SK-MEL-5 (cell line): ENCODE data around the gene CCDC71L. TPM values are rescaled to one million over a fixed set of nuclear protein-coding genes. Genes with fewer than 3 reads are reported as not detected.

Source experiments
- DNase-seq: peaks from one replicate; pipeline ENCODE4 v3.0.0-alpha.2; 2016; ENCODE audit warnings: low read depth, low spot score
- in situ Hi-C: cut with HindIII; loops from 2 replicates; pipeline ENCODE4 v1.10.0; 2016; ENCODE audit warnings: low sequenced_read_pairs, high pct_unique_total_duplicates, low pct_unique_long_range_greater_than_20kb
- total RNA-seq: library from RNA; depleted of rRNA; stranded (reverse); fragments of >200 nt; shearing (Covaris generic); gene quantifications from 2 replicates; pipeline ENCODE4 v1.2.3, GENCODE V29; 2014

CCDC71L gene
- total RNA-seq, 1 experiment from 2014 or later = 89.1 TPM

DNA sequence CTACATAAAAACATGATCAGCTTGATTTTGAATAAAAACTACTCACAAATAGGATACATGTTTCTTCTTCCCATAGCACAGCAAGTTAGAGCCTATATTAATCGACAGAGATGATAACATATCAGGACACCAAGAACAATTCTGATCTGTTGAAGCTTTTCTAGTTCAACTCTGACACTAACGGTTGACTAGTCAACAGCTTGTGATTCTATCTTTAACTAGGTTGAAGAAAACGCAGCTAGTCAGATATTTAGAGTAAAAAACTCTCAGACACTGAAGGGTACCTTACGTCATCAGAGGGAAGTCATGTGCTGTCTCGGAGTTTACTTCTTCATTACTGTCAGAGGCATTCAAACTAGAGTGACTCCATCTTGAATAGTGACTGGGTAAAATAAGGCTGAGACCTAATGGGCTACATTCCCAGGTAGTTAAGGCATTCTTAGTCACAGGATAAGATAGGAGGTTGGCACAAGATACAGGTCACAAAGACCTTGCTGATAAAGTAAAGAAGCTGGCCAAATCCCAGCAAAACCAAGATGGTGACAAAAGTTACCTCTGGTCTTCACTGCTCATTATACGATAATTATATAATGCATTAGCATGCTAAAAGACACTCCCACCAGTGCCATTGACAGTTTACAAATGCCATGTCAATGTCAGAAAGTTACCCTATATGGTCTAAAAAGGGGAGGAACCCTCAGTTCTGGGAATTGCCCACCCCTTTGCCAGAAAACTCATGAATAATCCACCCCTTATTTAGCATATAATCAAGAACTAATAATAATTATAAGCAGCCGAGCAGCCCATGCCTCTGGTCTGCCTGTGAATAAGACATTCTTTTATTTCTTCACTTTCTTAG is 21.3 kb downstream of the CCDC71L start:
- in situ Hi-C loops = no loop called here

GRCh38 chr7:106635411-106635810 is 25.5 kb downstream of the CCDC71L start:
- no peak for DNase-seq
- in situ Hi-C loops = no loop called here

More for the DNA sequence above, 21.3 kb downstream of the CCDC71L start:
- DNase-seq = no peak

- no peak for DNase-seq
- in situ Hi-C loops = no loop called here
Measured at GRCh38 chr7:106634958-106635357, 26.0 kb downstream of the CCDC71L start.

DNA sequence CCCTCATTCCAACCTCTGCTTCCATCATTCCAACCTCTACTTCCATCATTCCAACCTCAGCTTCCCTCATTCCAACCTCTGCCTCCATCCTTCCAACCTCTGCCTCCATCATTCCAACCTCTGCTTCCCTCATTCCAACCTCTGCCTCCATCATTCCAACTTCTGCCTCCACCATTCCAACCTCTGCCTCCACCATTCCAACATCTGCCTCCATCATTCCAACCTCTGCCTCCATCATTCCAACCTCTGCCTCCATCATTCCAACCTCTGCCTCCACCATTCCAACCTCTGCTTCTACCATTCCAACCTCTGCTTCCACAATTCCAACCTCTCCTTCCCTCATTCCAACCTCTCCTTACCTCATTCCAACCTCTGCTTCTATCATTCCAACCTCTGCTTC is 30.3 kb downstream of the CCDC71L start:
- in situ Hi-C loops = no loop called here
- DNase-seq = no peak

- no peak for DNase-seq
- in situ Hi-C loops = no loop called here
Measured at GRCh38 chr7:106629516-106629915, 31.4 kb downstream of the CCDC71L start.

DNA sequence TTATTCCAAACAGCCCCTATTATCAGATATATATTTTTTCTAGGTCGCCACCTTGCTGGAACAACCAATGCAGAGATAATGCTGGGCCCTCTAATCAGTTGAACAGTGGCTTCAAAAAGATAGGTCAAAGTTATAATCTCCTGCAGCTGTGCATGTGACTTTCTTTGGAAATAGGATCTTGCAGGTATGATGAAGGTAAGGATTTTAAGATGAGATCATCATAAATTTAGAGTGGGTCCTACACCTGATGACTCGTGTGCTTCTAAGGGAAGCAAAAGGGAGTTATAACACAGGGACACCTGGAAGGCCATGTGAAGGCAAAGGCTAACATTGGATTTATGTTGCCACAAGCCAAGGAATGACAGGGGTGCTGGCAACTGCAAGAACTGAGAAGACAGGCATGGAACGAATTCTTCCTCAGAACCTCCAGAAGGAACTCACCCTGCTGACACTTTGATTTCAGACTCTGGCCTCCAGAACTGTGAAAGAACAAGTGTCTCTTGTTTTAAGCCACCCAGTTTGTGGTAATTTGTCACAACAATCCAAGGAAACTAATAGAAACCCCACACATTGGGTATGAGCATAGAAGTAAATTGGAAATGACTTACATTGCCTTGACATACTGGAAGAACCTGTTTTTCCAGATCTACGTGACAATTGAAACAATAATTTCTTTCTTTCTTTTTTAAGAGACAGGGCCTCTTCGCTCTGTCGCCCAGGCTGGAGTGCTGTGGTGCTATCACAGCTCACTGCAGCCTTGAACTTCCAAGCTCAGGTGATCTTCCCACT is 34.4 kb downstream of the CCDC71L start:
- in situ Hi-C loops = no loop called here
- DNase-seq = no peak

DNA sequence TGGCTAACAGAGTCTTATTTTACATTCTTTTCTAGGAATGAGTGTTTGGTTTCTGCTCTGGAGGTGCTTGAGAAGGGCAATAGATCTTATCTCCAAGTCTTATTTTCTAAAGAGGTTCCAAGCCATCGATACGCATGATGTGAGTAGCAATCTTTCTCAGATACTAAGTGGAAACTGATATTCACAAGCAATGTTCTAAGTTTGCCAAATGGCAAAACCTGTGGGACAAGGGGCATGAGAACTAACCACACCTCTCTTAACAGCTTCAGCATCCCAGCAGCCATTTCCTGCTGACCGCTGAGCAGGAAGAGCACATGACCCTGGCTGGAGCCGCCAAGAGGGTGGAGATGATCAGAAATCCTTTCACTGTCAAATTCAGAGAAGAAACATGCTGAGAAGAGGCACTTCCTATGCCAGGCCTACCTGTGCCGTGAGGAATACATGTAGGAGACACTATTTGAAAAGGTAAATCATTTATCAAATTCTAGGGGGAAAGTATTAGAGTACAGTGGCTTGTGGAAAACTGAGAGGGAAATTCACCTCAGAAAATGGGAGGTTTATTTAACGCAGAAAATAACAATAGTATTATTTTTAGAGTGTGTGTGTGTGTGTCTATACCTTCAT is 35.2 kb downstream of the CCDC71L start:
- no peak for DNase-seq
- in situ Hi-C loops = no loop called here

- in situ Hi-C loops = loop anchor here (5.0 kb wide), 1 partner anchor 33 kb away; no protein-coding TSS in a partner anchor
- no peak for DNase-seq
Measured at GRCh38 chr7:106623853-106624252, 37.1 kb downstream of the CCDC71L start.

GRCh38 chr7:106623315-106623660 is 37.7 kb downstream of the CCDC71L start:
- DNase-seq = no peak
- in situ Hi-C loops = loop anchor here (5.0 kb wide), 1 partner anchor 34 kb away; no protein-coding TSS in a partner anchor

GRCh38 chr7:106622654-106623314 is 38.2 kb downstream of the CCDC71L start:
- in situ Hi-C loops = loop anchor here (5.0 kb wide), 1 partner anchor 35 kb away; no protein-coding TSS in a partner anchor
- DNase-seq = no peak

DNA sequence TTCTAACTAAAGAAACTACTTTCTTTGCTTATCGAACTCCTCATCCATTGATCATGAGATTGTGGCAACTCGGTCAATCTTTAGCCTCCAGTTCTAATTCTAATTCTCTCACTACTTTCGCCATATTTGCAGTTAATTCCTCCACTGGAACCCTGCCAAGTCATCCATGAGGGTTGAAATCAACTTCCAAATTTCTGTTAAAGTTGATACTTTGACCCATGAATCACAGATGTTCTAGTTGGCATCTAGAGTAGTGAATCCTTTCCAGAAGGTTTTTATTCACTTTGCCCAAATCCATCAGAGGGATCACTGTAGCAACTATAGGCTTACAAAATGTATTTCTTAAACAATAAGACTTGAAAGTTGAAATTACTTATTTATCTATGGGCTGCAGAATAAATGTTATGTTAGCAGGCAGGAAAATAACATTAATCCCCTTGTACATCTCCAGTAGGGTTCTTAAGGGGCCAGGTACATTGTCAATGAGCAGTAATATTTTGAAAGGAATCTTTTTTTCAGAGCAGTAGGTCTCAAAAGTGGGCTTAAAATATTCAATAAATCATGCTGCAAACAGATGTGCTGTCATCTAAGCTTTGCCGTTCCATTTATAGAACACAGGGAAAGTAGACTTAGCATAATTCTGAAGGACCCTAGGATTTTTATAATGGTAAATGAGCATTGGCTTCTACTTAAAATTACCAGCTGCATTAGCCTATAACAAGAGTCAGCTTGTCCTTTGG is 39.4 kb downstream of the CCDC71L start:
- no peak for DNase-seq

DNA sequence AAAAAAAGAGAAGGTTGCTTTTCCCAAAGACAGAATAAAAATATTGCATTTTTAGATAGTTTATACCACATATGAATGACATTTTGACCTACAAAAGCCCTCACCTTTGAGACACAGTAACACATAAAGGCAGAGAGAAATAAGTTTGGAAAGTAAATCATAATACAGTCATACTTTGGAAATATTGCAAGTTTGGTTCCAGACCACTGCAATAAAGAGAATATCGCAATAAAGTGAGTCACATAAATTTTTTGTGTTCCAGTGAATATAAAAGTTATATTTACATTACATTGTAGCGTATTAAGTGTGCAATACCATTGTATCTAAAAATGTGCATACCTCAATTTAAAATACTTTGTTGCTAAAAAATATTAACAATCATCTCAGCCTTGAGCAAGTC is 40.3 kb downstream of the CCDC71L start:
- no peak for DNase-seq
- in situ Hi-C loops = loop anchor here (5.0 kb wide), 1 partner anchor 37 kb away; no protein-coding TSS in a partner anchor

More for the DNA sequence above, 39.4 kb downstream of the CCDC71L start:
- in situ Hi-C loops = loop anchor here (5.0 kb wide), 1 partner anchor 36 kb away; no protein-coding TSS in a partner anchor

DNA sequence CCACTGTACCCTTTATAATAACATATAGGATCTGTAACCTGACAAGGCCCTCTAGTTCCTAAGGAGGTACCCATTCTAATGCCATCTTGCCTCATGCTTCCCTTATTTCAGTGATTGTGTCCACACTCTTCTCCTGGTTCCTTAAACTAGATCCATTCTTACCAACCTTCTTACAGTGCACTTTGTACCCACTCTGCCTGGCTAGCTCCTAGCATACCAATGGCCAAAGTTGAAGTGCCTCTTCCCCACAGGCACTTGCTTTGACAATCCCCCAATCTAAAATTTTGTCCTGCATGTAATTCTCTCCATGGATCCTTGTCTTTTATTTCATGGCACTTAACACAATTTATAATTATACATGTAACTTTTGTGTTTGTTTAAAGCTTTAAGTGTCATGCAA is 40.9 kb downstream of the CCDC71L start:
- in situ Hi-C loops = loop anchor here (5.0 kb wide), 1 partner anchor 37 kb away; no protein-coding TSS in a partner anchor
- DNase-seq = no peak

DNA sequence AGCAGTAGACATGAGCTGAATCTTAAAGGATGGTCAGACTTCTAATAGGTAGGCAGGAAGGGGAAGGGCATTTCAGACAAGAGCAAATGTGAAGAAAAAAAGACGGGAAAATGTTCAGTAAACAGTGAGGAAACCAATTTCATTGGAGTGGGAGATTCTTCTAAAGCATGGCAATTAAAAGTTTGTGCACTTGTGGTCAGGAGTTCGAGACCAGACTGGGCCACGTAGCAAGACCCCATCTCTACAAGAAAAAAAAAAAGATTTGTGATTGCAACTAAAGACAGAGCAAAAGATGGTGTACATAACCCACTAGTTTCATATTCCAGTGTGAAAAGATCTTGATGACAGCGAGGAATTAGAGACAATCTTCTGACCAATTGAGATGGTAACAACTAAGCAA is 41.7 kb downstream of the CCDC71L start:
- in situ Hi-C loops = loop anchor here (10.0 kb wide), 1 partner anchor 74 kb away; no protein-coding TSS in a partner anchor
- no peak for DNase-seq

DNA sequence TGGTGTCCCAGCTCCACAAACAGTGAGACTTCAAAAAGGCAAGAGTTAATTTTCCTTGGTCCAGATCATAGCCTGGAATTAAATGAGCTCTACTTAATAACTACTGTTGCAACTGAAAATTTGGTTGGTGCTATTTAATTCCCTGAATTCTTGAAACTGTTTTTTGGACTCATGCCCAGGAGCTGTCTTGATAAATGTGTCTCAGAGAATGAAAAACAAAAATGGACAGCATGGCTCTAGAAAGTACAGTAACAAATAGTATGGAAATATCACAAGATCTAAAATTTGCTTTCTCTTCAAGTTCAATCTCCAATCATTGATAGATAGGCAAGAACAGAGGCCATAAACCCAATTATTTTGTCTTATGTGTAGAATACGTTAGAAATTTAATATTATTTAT is 42.5 kb downstream of the CCDC71L start:
- in situ Hi-C loops = loop anchor here (10.0 kb wide), 1 partner anchor 74 kb away; no protein-coding TSS in a partner anchor
- DNase-seq = no peak

- no peak for DNase-seq
- in situ Hi-C loops = loop anchor here (10.0 kb wide), 1 partner anchor 73 kb away; no protein-coding TSS in a partner anchor
Measured at GRCh38 chr7:106617860-106618259, 43.1 kb downstream of the CCDC71L start.

DNA sequence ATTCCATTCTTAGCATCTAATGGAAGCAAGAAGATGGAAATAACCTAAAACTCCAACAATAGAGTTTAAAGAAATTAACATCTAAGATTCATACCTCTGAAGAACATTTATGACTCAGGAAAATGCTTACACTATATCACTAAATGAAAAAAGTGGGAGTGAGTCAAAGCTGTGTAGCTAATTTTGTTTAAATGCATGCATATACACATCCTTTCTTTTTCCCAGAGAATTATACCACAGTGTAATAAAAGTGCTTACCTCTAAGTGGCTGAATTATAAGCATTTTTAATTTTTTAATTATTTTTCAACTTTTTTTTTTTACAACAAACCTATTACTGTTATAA is 44.3 kb downstream of the CCDC71L start:
- in situ Hi-C loops = loop anchor here (10.0 kb wide), 1 partner anchor 72 kb away; no protein-coding TSS in a partner anchor
- DNase-seq = no peak
